Muscle of arm (tissue), 12 donors: Measurements from ENCODE around the gene KMT2C. TPM values are rescaled to one million over a fixed set of nuclear protein-coding genes. Genes with fewer than 3 reads are reported as not detected.

ENCODE experiments used
- DNase-seq: peaks from one replicate; pipeline ENCODE4 v3.0.0-alpha.2; 2013
- polyA plus RNA-seq, 12 donors: library from polyadenylated mRNA; unstranded; fragments of 120-200 nt; gene quantifications; one replicate each; pipeline ENCODE4 v1.2.1, GENCODE V29; 2013; ENCODE audit not compliant: insufficient read length in 12 of 12

KMT2C gene
- polyA plus RNA-seq, 12 donors: 29.5 to 165 (median 40.6) TPM

GRCh38 chr7:152144557-152145245 lies 291.1 kb downstream of the KMT2C start:
- no peak for DNase-seq

DNA sequence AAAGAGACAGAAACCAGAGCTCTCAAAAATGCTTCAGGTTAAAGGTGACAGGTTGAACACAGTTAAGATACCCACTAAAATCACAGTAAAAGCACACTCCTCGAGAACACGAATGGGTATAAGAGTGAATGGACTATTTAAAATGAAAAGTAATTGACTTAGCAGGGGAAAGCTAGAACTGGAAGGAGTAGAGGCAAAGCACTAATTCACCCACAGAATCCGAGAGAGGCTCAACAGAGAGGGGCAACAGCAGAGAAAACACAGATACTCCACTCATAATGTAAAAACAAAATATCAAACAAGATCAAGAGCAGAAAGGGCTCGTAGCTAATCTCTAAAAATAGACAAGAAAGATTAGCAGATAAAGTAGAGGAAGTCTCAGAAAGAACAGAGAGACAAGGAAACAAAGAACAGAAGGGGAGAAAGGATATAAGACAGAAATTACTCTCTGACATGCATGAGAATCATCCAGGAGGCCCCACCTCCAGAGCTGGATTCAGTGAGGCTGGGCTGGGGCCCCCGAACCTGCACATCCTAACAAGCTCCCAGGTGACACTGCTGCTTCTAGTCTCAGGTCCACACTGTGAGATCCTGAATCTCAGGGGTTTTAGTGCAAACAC lies 292.7 kb downstream of the KMT2C start:
- no peak for DNase-seq

DNA sequence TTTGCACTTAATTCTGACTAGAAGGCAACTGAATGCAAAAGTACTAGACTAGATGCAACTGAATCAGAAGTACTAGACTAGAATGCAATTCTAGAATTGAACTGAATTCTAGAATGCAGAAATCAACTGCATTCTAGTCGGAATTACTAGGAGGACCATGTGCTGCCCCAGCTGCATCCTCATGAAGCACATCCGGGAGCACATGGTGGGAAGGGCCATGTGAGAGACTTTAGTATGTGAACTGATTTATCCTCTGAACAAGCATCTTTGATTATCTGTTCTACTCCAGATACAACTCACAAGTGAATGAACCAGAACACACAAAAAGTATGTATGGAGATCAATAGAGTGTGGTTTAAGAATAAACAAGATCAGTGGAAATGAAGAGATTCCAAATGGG lies 295.2 kb downstream of the KMT2C start:
- DNase-seq: no peak

DNA sequence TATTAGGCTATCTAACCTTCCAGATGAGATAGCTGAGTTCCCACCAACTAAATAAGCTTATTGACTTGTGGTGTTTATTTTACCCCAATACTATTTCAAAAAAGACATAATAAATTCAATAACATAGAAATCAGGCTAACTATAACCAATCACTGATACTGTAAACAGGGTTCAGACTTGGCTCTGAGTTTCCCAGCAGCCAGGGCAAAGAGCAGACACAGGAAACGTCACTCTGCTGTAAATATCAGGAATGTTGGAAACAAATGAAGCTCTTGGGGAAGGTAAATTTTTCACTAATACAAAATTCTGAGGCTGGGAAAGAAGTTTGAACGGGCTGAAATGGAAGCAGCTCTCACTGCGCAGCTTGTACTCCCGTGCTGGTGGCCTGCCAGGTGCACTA lies 295.7 kb downstream of the KMT2C start:
- DNase-seq: no peak

DNA sequence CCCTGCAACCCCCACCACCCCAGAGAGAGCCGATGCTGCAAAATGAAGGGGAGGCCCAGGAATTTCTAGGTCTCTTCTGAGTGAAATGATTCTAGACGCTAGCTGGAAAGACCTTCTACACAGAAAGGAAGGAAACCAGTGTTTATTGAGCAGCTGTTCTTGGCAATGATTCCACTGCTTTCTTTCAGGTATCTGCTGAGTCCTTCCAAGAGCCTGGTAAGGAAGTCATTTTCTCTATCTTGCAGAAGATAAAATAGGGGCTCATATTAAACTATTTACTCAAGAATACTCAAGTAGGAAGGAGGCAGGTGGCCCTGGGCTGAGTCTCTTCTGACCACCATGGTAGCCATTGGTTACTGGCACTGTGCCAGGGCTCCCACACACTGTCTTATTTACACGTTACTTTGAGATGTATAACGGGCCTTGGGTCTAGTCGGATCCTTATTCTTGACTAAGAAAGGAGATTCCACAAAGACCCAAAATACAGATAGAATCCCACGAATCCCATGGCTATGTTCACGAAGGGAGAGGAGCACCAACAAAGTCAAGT lies 298.3 kb downstream of the KMT2C start:
- no peak for DNase-seq

DNA sequence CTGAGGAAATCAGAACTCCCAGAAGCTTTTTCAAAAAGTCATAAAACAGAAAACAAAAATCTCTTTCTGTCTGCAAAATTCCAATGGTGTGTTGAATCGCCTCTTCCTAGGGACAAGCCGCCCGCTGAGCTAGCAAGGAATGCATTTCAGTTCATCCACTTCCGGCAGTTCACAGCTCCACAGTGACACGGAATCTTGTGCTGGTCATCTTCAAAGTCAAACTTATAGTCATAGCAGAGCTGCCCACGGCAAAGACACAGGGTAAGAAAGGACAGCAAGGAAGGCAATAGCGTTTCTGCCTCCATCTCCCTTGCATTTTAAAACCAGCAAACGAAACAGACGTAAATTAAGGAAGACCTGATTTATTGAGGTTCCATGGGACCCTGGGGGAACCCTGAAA lies 299.1 kb downstream of the KMT2C start:
- DNase-seq: peak; percentile 8

DNA sequence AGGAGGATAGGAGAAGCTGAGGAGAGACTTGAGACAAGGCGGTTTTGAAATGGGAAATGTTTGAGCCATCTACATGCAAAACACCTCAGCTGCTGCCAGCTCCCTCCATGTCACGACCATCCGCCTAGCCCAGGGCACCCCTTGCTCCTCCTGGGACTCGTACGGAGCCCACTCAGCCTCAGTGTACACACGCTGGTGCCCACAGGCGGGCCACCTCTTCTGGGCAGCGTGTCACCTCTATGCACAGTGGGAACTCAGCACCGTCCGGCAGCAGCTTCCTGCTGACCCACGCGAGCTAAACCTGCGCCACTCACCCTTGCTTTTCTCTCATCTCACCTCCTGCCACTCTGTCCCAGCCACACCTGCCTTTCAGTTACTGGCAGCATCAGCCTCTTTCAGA lies 302.0 kb downstream of the KMT2C start:
- no peak for DNase-seq

DNA sequence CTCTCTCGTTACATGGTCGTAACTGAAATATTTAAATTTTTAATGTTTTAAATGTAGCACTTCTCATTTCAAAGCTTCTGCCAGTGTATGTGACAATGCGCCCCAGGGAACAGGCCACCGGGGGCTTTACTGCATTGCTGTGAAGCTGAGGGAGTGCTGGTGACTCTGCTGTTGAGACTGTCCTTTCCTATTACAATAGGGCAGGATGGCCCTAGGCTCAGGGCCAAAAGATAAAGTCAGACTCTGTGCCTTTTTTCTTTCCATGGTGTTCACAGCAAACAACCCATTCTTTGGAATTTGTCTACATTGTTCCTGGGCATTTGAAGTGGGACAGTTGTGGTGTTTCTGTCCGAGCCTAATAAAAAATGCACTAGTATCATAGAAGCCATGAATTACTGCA lies 303.0 kb downstream of the KMT2C start:
- no peak for DNase-seq

- DNase-seq: no peak
Measured at GRCh38 chr7:152131981-152132494, 303.8 kb downstream of the KMT2C start.

DNA sequence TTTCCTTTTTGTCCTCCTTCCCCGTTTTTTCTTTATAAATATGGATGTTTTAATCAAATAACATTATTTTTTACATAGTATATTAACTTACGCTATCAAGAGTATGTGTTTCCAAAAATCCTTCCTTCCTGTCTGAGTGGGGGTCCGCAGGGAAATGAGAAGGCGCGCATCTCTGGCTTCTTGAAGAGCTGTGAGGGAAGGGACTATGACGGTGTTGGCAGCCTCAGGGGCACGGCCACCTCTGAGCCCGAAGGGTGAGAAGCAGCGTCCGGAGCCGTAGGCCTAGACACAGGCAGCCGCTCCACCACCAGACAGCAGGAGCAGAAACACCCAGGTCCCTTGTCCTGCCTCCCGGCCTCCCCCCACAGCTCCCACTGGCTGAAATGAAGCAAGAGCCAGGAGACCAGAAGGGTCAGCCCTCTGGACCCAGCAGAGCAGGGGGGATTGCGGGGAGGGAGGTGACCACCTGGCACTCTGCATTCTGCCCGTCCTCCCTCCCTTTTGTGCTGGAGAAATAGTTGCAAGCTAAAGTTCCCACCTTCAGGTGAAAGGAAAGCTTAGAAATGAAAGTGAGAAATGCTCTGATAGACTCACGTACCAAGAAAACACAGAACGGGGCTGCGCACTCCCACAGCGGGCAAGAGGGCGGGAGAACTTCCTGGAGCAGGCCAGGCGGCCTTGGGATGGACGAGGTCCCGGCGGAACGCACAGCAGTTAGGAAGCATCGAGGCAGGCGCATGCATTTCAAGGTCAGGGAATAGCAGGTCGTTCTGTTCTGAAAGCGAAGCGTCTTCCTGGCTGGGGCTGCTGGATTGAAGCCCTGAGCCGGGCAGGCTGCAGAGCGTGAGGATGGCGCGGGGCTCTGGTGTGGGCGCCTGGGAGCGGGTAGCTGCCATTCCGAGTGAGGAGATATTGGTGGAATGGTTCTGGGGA lies 304.9 kb downstream of the KMT2C start:
- DNase-seq: no peak

- no peak for DNase-seq
Measured at GRCh38 chr7:152129682-152130081, 306.1 kb downstream of the KMT2C start.

DNA sequence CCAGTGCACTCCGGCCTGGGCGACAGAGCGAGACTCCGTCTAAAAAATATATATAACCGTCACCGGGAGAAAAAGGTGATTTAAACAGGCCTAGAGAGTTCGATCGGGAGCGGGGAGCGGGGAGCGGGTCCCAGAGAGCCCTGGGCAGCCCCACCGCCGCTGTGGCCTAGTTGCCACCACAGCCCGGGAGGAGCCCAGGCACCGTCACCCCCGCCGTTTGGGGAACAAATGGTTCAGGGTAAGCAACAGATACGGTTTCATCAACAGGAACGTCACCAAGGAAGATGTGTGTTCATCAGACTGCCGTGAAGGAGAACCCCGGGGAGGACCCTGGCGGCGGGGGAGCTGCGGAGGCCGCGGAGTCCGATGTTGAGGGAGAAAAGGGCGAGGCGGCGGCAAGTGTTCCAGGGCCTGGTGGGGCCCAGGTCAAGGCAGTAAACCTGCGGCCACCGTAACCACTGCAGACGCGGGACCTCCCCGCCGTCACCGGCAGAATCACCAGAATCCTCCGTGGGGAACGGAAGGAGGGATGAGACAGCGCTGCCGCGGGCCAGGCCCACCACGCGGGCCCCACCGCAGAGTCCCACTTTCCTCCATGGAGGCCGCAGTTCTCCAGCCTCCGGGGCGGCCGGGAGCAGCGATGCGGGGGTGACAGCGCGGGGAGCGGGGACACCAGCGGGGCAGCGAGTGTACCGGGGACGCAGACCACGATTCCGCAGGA lies 306.9 kb downstream of the KMT2C start:
- no peak for DNase-seq

DNA sequence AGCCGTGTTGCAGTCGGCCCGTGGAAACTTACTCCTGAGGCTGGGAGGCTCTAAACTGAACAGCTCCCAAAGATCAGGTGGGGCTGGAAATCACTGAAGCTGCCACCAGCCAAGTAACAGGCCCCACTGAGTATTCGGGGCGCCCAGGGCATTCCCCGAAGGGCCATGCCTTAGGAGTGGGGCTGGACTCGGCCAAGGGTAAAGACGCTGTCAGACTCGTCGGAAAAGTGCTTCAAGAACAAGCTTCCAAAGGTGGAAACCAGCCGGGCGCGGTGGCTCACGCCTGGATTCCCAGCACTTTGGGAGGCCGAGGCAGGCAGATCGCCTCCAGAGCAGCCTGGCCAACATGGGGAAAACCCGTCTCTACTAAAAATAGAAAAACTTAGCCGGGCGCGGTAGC lies 307.6 kb downstream of the KMT2C start:
- DNase-seq: no peak

DNA sequence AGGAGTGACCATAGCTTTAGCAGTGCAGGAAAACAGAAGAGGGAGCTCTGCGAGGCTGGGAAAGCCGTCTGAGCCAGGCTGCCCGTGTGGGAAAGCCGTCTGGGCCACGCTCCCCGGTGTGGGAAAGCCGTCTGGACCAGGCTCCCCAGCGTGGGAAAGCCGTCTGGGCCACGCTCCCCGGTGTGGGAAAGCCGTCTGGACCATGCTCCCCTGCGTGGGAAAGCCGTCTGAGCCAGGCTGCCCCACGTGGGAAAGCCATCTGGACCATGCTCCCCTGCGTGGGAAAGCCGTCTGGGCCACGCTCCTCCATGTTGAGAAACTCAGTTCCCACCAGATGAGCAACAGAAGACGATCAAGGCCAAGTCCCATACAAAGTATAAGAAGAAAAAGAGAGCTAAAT lies 308.6 kb downstream of the KMT2C start:
- DNase-seq: no peak

GRCh38 chr7:152126741-152127140 lies 309.1 kb downstream of the KMT2C start:
- DNase-seq: no peak

- no peak for DNase-seq
Measured at GRCh38 chr7:152122540-152122939, 313.3 kb downstream of the KMT2C start.

DNA sequence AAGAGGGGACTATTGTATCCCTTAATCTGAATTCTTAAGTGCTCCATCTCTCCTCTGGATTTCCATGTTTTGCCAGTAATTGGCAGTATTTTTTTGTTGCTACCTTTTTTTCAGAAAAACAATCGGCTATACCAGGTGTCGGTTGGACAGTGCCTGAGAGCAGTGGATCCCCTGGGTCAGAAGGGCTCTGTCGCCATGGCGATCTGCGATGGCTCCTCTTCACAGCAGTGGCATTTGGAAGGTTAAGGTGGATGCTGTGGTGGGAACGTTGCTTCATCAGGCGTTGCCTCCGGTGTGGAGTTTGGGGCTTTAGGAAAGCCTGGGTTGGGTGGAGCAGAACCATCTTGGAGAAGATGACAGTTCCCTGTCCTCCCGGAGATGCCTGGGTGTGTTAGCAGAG lies 314.4 kb downstream of the KMT2C start:
- DNase-seq: no peak

DNA sequence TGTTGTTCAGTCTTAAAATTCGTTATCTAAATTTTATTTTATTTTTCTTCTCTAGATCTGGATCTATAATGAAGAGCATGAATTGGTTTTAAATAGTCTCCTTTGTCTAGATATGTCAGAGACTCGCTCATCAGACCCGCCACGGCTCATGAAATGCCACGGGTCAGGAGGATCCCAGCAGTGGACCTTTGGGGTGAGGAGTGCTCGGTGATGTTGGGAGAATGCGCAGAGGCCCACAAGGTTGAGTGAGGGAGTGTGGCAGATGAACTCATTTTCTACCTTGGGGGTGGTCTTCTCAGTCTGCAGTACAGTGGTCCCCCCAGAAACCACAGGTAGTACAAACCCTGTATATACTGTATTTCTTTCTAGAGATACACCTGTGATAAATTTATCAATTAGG lies 315.0 kb downstream of the KMT2C start:
- no peak for DNase-seq

DNA sequence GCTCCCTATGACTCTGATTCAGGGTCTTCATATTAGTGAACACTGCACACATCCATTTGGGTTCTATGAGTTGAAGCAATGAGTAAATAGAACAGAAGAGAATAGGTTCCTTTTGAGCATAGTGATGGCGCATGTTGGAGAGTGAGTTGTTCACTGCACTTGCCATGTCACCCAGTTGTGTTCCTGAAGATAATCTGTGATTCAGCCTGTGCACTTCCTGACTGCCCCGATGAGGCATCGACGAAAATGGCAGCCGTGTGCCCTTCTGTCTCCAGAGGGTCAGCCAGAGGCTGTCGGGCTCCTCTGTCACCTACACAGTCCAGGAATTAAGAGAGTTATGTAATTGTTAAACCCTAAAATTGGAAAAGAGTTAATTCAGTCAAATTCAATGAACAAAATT lies 315.6 kb downstream of the KMT2C start:
- no peak for DNase-seq

- DNase-seq: no peak
Measured at GRCh38 chr7:152117356-152117755, 318.4 kb downstream of the KMT2C start.

GRCh38 chr7:152115021-152115718 lies 320.6 kb downstream of the KMT2C start:
- DNase-seq: no peak
